Measurements from ENCODE around the gene DHPS.

- TF ChIP-seq POLR2A (IDR thresholded peaks at IDR 0.05) (no peak), CTCF (IDR thresholded peaks at IDR 0.05) (no peak), EP300 (IDR thresholded peaks at IDR 0.05) (no peak)
Measured at GRCh38 chr19:12636631-12637030, 45.0 kb downstream of the DHPS start.
